PC-9 (cell line): ENCODE results near the gene POU6F2. TPM values are rescaled to one million over a fixed set of nuclear protein-coding genes. Genes with fewer than 3 reads are reported as not detected.

Experiments used
- BruUV-seq: library from RNA; stranded (reverse); fragments of 400-500 nt; replicated peaks from 2 replicates; lab custom pipeline; 2021; lab: Mats Ljungman, UMichigan
- CTCF ChIA-PET: fragments of 300-600 bp; sonication (Branson Sonifier 250); formaldehyde crosslinking; loops from one replicate; lab custom pipeline; 2022; ENCODE audit warnings: antibody characterized with exemption; lab: Charles Lee
- POLR2A ChIA-PET: fragments of 300-600 bp; sonication (Branson Sonifier 250); formaldehyde crosslinking; loops from one replicate; lab custom pipeline; 2022; ENCODE audit warnings: antibody characterized with exemption; ENCODE audit not compliant: unreplicated experiment; lab: Charles Lee
- DNase-seq, 2 experiments: peaks; one replicate each; pipeline versions ENCODE4 v3.0.0 to v3.0.0-alpha.2; 2015 to 2022; ENCODE audit warnings: mixed read lengths in 1 of 2
- H2AFZ ChIP-seq: fragments of 200-600 bp; sonication (generic); 2 replicates; pipeline ENCODE4 v1.8.1; 2017; ENCODE audit warnings: antibody characterized with exemption
- H3F3A ChIP-seq: fragments of 200-600 bp; sonication (generic); 2 replicates; pipeline ENCODE4 v1.8.1; 2017; ENCODE audit warnings: antibody characterized with exemption, mild to moderate bottlenecking, low read depth; ENCODE audit not compliant: insufficient read depth
- H3K27ac ChIP-seq: fragments of 200-600 bp; sonication (generic); 2 replicates; pipeline ENCODE4 v1.6.1; 2016; ENCODE audit warnings: mixed run types
- H3K27me3 ChIP-seq: fragments of 200-600 bp; sonication (generic); 2 replicates; pipeline ENCODE4 v1.6.1; 2016; ENCODE audit warnings: low read depth, mixed run types; ENCODE audit not compliant: insufficient read depth
- H3K36me3 ChIP-seq: fragments of 200-600 bp; sonication (generic); 2 replicates; pipeline ENCODE4 v1.6.1; 2016; ENCODE audit warnings: low read depth, mixed run types
- H3K4me1 ChIP-seq: fragments of 200-600 bp; sonication (generic); replicated peaks from 2 replicates; pipeline ENCODE4 v1.6.1; 2016; ENCODE audit warnings: mixed run types; ENCODE audit not compliant: insufficient read depth
- H3K4me2 ChIP-seq: fragments of 200-600 bp; sonication (generic); 2 replicates; pipeline ENCODE4 v1.6.1; 2017; ENCODE audit warnings: mixed run types
- H3K4me3 ChIP-seq: fragments of 200-600 bp; sonication (generic); 2 replicates; pipeline ENCODE4 v1.6.1; 2016; ENCODE audit warnings: mixed run types
- H3K79me2 ChIP-seq: fragments of 200-600 bp; sonication (generic); 2 replicates; pipeline ENCODE4 v1.6.1; 2017; ENCODE audit warnings: low read depth, mixed run types
- H3K9me2 ChIP-seq: fragments of 200-600 bp; sonication (generic); 2 replicates; pipeline ENCODE4 v1.8.1; 2017; ENCODE audit warnings: mild to moderate bottlenecking; ENCODE audit not compliant: insufficient read depth
- H3K9me3 ChIP-seq: fragments of 200-600 bp; sonication (generic); 2 replicates; pipeline ENCODE4 v1.8.1; 2016; ENCODE audit warnings: low read depth; ENCODE audit not compliant: insufficient read depth
- H4K20me1 ChIP-seq: fragments of 200-600 bp; sonication (generic); 2 replicates; pipeline ENCODE4 v1.8.1; 2017; ENCODE audit not compliant: insufficient read depth
- CTCF ChIP-seq: fragments of 200-600 bp; sonication (generic); conservative IDR thresholded peaks from 2 replicates; pipeline ENCODE4 v1.6.1; 2017; ENCODE audit warnings: mixed run types, antibody characterized with exemption, mild to moderate bottlenecking, moderate library complexity
- EZH2 ChIP-seq: fragments of 200-600 bp; sonication (generic); IDR thresholded peaks from 2 replicates; pipeline ENCODE4 v1.8.0; 2017; ENCODE audit warnings: antibody characterized with exemption, low read depth
- intact Hi-C: fragments of 100-400 bp; cut with micrococcal nuclease; formaldehyde crosslinking; loops from one replicate; pipeline ENCODE4 v1.10.0; 2022; ENCODE audit not compliant: unreplicated experiment
- total RNA-seq: library from RNA; stranded (reverse); gene quantifications from 2 replicates; pipeline ENCODE4 v1.2.3, GENCODE V29; 2021

Gene POU6F2
- total RNA-seq, 1 experiment from 2014 or later, result not detected

- H3K79me2 ChIP-seq, result no peaks in the 10 kb centered on the region
- H3K9me2 ChIP-seq, result no peaks in the 10 kb centered on the region
- no peak for DNase-seq
- H2AFZ ChIP-seq, result no peak overlapping the region
- H3K4me2 ChIP-seq, result no peak overlapping the region
- no peaks in the 10 kb centered on the region for H3K4me1 ChIP-seq
- intact Hi-C loops, result no loop called here
- no peaks in the 10 kb centered on the region for H3K9me3 ChIP-seq
- no peaks in the 10 kb centered on the region for H3K36me3 ChIP-seq
- TF ChIP-seq CTCF, result no peak
- no peaks in the 10 kb centered on the region for H4K20me1 ChIP-seq
- no peak overlapping the region for H3K27ac ChIP-seq
- H3F3A ChIP-seq, result no peaks in the 10 kb centered on the region
- ChIA-PET CTCF (no interaction called here), POLR2A (no interaction called here)
- peaks cover 87% of the 10 kb centered on the region for H3K27me3 ChIP-seq
- BruUV-seq, result no TSS peak
- H3K4me3 ChIP-seq, result no peak overlapping the region
These were observed 333.0 kb downstream of the POU6F2 start for GRCh38 chr7:39310699-39311098.

DNA sequence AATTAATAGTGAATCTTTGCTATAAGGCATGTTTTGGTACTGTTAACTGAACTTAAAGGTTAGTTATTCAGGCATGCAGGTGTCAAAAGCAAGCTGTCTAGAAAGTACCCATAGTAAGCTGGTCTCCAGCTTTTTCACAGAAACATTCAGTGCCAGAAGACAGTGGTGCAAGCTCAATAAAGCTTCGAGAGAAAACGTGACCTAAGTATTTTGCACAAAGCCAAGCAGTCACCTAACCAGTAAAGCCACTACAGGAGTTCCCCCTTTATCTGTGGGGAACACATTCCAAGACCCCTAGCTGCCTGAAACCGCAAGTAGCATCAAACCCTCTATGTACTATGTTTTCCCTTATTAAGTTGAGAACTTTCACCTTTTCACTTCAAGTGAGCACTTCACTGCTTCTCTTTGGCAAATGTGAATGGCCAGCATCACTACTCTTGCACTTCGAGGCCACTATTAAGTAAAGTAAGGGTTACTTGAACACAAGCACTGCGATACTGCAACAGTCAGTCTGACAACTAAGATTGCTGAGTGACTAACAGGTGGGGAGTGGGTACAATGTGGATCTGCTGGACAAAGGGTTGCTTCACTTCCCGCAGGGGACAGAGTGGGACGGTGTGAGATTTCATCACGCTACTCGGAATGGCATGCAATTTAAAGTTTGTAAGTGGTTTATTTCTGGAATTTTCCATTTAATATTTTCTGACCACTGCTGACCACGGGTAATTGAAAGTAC, 334.7 kb downstream of the POU6F2 start:
- DNase-seq, result no peak
- Histone ChIP-seq H3K9me2 (no peaks in the 10 kb centered on the region), H3K4me2 (no peak overlapping the region), H3K36me3 (no peaks in the 10 kb centered on the region), H3K4me3 (no peak overlapping the region), H3K4me1 (no peaks in the 10 kb centered on the region), H3K27me3 (peaks cover 83% of the 10 kb centered on the region), H4K20me1 (no peaks in the 10 kb centered on the region), H3F3A (no peaks in the 10 kb centered on the region), H3K27ac (no peak overlapping the region), H3K9me3 (no peaks in the 10 kb centered on the region), H3K79me2 (no peaks in the 10 kb centered on the region), H2AFZ (no peak overlapping the region)
- no peak for TF ChIP-seq EZH2
- TF ChIP-seq CTCF, result no peak
- ChIA-PET CTCF (no interaction called here), POLR2A (no interaction called here)
- intact Hi-C loops, result no loop called here
- BruUV-seq, result no TSS peak

DNA sequence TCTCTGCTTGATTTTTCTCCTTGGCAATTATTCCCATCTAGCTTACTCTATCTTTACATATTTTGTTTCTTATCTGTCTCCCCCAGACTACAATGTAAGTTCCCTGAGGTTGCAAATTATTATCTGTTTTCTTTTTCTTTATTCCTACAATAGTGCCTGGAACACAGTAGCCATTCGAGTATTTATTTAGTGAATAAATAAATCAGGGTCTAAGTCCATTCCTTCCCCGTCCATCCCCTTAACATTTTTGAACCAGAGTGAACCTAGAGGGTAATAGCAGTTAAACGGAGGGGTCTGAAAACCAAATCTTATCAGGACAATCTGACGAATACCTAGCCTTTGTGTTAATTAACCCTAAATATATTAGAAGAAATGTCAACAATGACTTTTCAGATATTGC, 335.7 kb downstream of the POU6F2 start:
- H3K79me2 ChIP-seq, result no peaks in the 10 kb centered on the region
- H3K36me3 ChIP-seq, result no peaks in the 10 kb centered on the region
- no peaks in the 10 kb centered on the region for H3K4me1 ChIP-seq
- ChIA-PET CTCF (no interaction called here), POLR2A (no interaction called here)
- H3K27ac ChIP-seq, result no peak overlapping the region
- no peak overlapping the region for H3K4me2 ChIP-seq
- no peaks in the 10 kb centered on the region for H3F3A ChIP-seq
- no peaks in the 10 kb centered on the region for H3K9me2 ChIP-seq
- no peak overlapping the region for H3K4me3 ChIP-seq
- TF ChIP-seq EZH2 (no peak), CTCF (no peak)
- no TSS peak for BruUV-seq
- H4K20me1 ChIP-seq, result no peaks in the 10 kb centered on the region
- peaks cover 74% of the 10 kb centered on the region for H3K27me3 ChIP-seq
- DNase-seq, result no peak
- intact Hi-C loops, result no loop called here
- H3K9me3 ChIP-seq, result no peaks in the 10 kb centered on the region
- no peak overlapping the region for H2AFZ ChIP-seq
